Activated naive CD4-positive, alpha-beta T cell treated with anti-CD3 and anti-CD28 coated beads, Interleukin-2, amount 50 U/mL, for 24 hours (primary cell): ENCODE results near the gene DNAJC19.
"Not testable (repeated sequence)": the region's sequence is repeated elsewhere in the genome, so short reads cannot be mapped to it uniquely, and the experiment has no call there.

Experiments
- H3K27ac Mint-ChIP-seq: one replicate; pipeline ENCODE4 v1.8.0; 2021; ENCODE audit warnings: mild to moderate bottlenecking, mixed read lengths
- H3K27me3 Mint-ChIP-seq: one replicate; pipeline ENCODE4 v1.8.0; 2021; ENCODE audit warnings: mixed read lengths
- H3K36me3 Mint-ChIP-seq: one replicate; pipeline ENCODE4 v1.8.0; 2021; ENCODE audit warnings: mixed read lengths
- H3K4me1 Mint-ChIP-seq: one replicate; pipeline ENCODE4 v1.8.0; 2021; ENCODE audit warnings: mixed read lengths
- H3K4me3 Mint-ChIP-seq: one replicate; pipeline ENCODE4 v1.8.0; 2021; ENCODE audit warnings: mild to moderate bottlenecking, mixed read lengths
- H3K9me3 Mint-ChIP-seq: one replicate; pipeline ENCODE4 v1.8.0; 2021; ENCODE audit warnings: mixed read lengths

Gene DNAJC19

GRCh38 chr3:180989291-180990163 is at the start of gene DNAJC19:
DNAJC19 (minus strand) TSS chr3:180989736; CDS start chr3:180989602, 134 bp downstream.
- Mint-ChIP-seq H3K9me3 (no peaks in the 10 kb centered on the region), H3K4me3 (peak within 1 kb of the TSS; percentile 92), H3K4me1 (peaks cover 41% of the 10 kb centered on the region)

GRCh38 chr3:181030948-181031347 is 41.4 kb upstream of the DNAJC19 start:
- Mint-ChIP-seq H3K9me3 (no peaks in the 10 kb centered on the region), H3K36me3 (peaks cover 4% of the 10 kb centered on the region), H3K27me3 (no peaks in the 10 kb centered on the region), H3K27ac (no peak overlapping the region), H3K4me3 (no peak overlapping the region), H3K4me1 (no peaks in the 10 kb centered on the region)

More at GRCh38 chr3:180989291-180990163, at the start of gene DNAJC19:
- Mint-ChIP-seq H3K27ac (peak within 1 kb of the TSS; percentile 96), H3K27me3 (no peaks in the 10 kb centered on the region), H3K36me3 (peaks cover 2% of the 10 kb centered on the region)

- no peak overlapping the region for H3K27ac Mint-ChIP-seq
- no peaks in the 10 kb centered on the region for H3K27me3 Mint-ChIP-seq
- H3K9me3 Mint-ChIP-seq, result peaks cover 5% of the 10 kb centered on the region
- no peak overlapping the region for H3K4me3 Mint-ChIP-seq
- peaks cover 2% of the 10 kb centered on the region for H3K36me3 Mint-ChIP-seq
- no peaks in the 10 kb centered on the region for H3K4me1 Mint-ChIP-seq
Observed at GRCh38 chr3:181025204-181025603, 35.7 kb upstream of the DNAJC19 start.

GRCh38 chr3:181017690-181018089 is 28.2 kb upstream of the DNAJC19 start:
- peaks cover 3% of the 10 kb centered on the region for H3K36me3 Mint-ChIP-seq
- H3K4me3 Mint-ChIP-seq, result no peak overlapping the region
- H3K27ac Mint-ChIP-seq, result no peak overlapping the region

GRCh38 chr3:181009225-181009624 is 19.7 kb upstream of the DNAJC19 start:
- Mint-ChIP-seq H3K4me1 (no peaks in the 10 kb centered on the region), H3K36me3 (no peaks in the 10 kb centered on the region), H3K27me3 (peaks cover 2% of the 10 kb centered on the region), H3K4me3 (no peak overlapping the region), H3K9me3 (peaks cover 5% of the 10 kb centered on the region), H3K27ac (no peak overlapping the region)

More at GRCh38 chr3:181017690-181018089, 28.2 kb upstream of the DNAJC19 start:
- peaks cover 6% of the 10 kb centered on the region for H3K27me3 Mint-ChIP-seq
- peaks cover under 1% of the 10 kb centered on the region for H3K9me3 Mint-ChIP-seq
- H3K4me1 Mint-ChIP-seq, result no peaks in the 10 kb centered on the region

GRCh38 chr3:181008796-181009195 is 19.3 kb upstream of the DNAJC19 start:
- peaks cover 5% of the 10 kb centered on the region for H3K9me3 Mint-ChIP-seq
- H3K27me3 Mint-ChIP-seq, result no peaks in the 10 kb centered on the region

DNA sequence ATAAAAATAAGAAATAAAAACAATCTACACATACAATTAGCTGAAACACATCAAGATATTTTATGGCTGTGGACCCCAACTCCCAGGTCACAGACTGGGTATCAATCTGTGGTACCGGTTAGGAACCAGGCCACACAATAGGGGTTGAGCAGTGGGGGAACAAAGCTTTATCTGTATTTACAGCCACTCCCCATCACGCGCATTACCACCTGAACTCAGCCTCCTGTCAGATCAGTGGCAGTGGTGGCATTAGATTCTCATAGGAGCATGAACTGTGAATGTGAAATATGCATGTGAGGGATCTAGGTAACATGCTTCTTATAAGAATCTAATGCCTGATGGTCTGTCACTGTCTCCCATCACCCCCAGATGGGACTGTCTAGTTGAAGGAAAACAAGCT is 17.7 kb upstream of the DNAJC19 start:
- Mint-ChIP-seq H3K27ac (no peak overlapping the region), H3K4me3 (no peak overlapping the region), H3K36me3 (peaks cover 5% of the 10 kb centered on the region), H3K9me3 (peaks cover 2% of the 10 kb centered on the region), H3K4me1 (no peaks in the 10 kb centered on the region), H3K27me3 (peaks cover 3% of the 10 kb centered on the region)

More at GRCh38 chr3:181008796-181009195, 19.3 kb upstream of the DNAJC19 start:
- Mint-ChIP-seq H3K4me1 (no peaks in the 10 kb centered on the region), H3K36me3 (no peaks in the 10 kb centered on the region), H3K4me3 (no peak overlapping the region), H3K27ac (no peak overlapping the region)

DNA sequence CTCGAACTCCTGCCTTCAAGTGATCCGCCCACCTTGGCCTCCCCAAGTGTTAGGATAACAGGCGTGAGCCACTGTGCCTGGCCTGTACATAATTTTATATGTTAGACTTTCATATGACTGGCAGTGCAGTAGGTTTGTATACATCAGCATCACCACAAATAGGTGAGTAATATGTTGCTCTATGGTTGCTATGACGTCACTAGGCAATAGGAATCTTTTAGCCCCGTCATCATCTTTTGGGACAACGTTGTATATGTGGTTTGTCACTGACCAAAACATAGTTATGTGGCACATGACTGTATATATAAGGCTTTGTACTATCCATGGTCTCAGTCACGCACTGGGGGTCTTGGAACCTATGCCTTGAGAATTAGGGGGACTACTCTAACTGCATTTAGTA is 17.0 kb upstream of the DNAJC19 start:
- peaks cover 8% of the 10 kb centered on the region for H3K9me3 Mint-ChIP-seq
- peaks cover 3% of the 10 kb centered on the region for H3K27me3 Mint-ChIP-seq
- H3K4me3 Mint-ChIP-seq, result no peak overlapping the region
- no peaks in the 10 kb centered on the region for H3K4me1 Mint-ChIP-seq
- peaks cover 10% of the 10 kb centered on the region for H3K36me3 Mint-ChIP-seq
- H3K27ac Mint-ChIP-seq, result no peak overlapping the region

DNA sequence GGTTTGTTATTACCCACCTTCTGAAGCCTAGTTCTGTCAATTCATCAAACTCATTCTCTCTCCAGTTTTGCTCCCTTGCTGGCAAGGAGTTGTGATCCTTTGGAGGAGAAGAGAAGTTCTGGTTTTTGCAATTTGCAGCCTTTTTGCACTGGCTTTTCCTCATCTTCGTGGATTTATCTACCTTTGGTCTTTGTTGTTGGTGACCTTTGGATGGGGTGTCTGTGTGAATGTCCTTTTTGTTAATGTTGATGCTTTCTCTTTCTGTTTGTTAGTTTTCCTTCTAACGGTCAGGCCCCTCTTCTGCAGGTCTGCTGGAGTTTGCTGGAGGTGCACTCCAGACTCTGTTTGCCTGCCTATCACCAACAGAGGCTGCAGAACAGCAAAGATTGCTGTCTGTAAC is 13.9 kb upstream of the DNAJC19 start:
- Mint-ChIP-seq H3K36me3 (peaks cover 20% of the 10 kb centered on the region), H3K9me3 (peaks cover 13% of the 10 kb centered on the region)
- H3K27ac Mint-ChIP-seq, H3K4me3 Mint-ChIP-seq, H3K27me3 Mint-ChIP-seq, H3K4me1 Mint-ChIP-seq: not testable (repeated sequence)

GRCh38 chr3:181002331-181002730 is 12.8 kb upstream of the DNAJC19 start:
- H3K27me3 Mint-ChIP-seq, H3K4me3 Mint-ChIP-seq, H3K27ac Mint-ChIP-seq, H3K4me1 Mint-ChIP-seq: not testable (repeated sequence)
- H3K36me3 Mint-ChIP-seq, result peaks cover 20% of the 10 kb centered on the region
- peaks cover 13% of the 10 kb centered on the region for H3K9me3 Mint-ChIP-seq

- Mint-ChIP-seq H3K9me3 (peaks cover 4% of the 10 kb centered on the region), H3K4me3 (no peak overlapping the region), H3K27ac (no peak overlapping the region), H3K36me3 (peaks cover 10% of the 10 kb centered on the region), H3K27me3 (peaks cover 4% of the 10 kb centered on the region), H3K4me1 (peaks cover under 1% of the 10 kb centered on the region)
Observed at GRCh38 chr3:180996415-180996932, 6.9 kb upstream of the DNAJC19 start.

- no peak overlapping the region for H3K27ac Mint-ChIP-seq
- H3K4me1 Mint-ChIP-seq, result peaks cover 41% of the 10 kb centered on the region
- no peaks in the 10 kb centered on the region for H3K27me3 Mint-ChIP-seq
Observed at GRCh38 chr3:180990505-180990904, 969 bp upstream of the DNAJC19 start.

GRCh38 chr3:180987344-180987743 is 2.2 kb downstream of the DNAJC19 start:
- peak overlapping the region; percentile 52 for H3K27ac Mint-ChIP-seq
- H3K36me3 Mint-ChIP-seq, result peaks cover 2% of the 10 kb centered on the region
- H3K9me3 Mint-ChIP-seq, result no peaks in the 10 kb centered on the region
- peaks cover 47% of the 10 kb centered on the region for H3K4me1 Mint-ChIP-seq
- H3K4me3 Mint-ChIP-seq, result peak overlapping the region; percentile 92
- no peaks in the 10 kb centered on the region for H3K27me3 Mint-ChIP-seq

More at GRCh38 chr3:180990505-180990904, 969 bp upstream of the DNAJC19 start:
- no peaks in the 10 kb centered on the region for H3K9me3 Mint-ChIP-seq
- H3K36me3 Mint-ChIP-seq, result peaks cover 2% of the 10 kb centered on the region
- H3K4me3 Mint-ChIP-seq, result peak overlapping the region; percentile 92

GRCh38 chr3:180986366-180986765 is 3.2 kb downstream of the DNAJC19 start:
- not testable (repeated sequence) for H3K9me3 Mint-ChIP-seq, H3K36me3 Mint-ChIP-seq, H3K4me3 Mint-ChIP-seq, H3K27me3 Mint-ChIP-seq
- peak overlapping the region; percentile 51 for H3K27ac Mint-ChIP-seq
- H3K4me1 Mint-ChIP-seq, result peaks cover 45% of the 10 kb centered on the region

DNA sequence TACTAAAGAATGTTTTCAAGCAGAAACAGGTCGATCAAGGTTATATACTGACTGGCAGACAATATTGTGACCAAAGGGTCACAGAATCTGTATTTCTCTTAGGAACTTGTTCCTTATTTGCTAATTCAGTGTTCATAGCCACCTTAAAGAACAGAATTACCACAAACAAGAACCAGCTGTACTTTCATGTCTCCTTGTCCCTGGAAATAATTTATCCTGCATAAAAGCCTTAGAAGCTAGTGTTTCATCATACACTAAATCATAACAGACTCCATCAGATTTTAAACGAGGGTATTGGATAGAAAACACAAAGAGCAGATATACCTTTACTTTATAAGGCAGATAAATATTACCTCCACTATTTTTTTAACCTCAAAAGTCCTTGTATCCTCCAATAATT is 6.4 kb downstream of the DNAJC19 start:
- Mint-ChIP-seq H3K9me3 (no peaks in the 10 kb centered on the region), H3K4me3 (no peak overlapping the region), H3K36me3 (peaks cover 2% of the 10 kb centered on the region), H3K27ac (peak overlapping the region; percentile 60), H3K27me3 (no peaks in the 10 kb centered on the region), H3K4me1 (peaks cover 27% of the 10 kb centered on the region)

GRCh38 chr3:180981912-180982311 is 7.6 kb downstream of the DNAJC19 start:
- Mint-ChIP-seq H3K36me3 (peaks cover 2% of the 10 kb centered on the region), H3K9me3 (no peaks in the 10 kb centered on the region), H3K27ac (peak overlapping the region; percentile 54), H3K4me1 (peaks cover 15% of the 10 kb centered on the region), H3K27me3 (no peaks in the 10 kb centered on the region), H3K4me3 (no peak overlapping the region)
